NCI-H2029 treated with DMSO at 0.1 percent for 48 hours (cell line): ENCODE data around the gene FCGR1A.
"Not testable (repeated sequence)": the region's sequence is repeated elsewhere in the genome, so short reads cannot be mapped to it uniquely, and the experiment has no call there.

Experiments
- DNase-seq: peaks from one replicate; lab custom pipeline; 2025; lab: John Stamatoyannopoulos, UW

FCGR1A gene

GRCh38 chr1:149782600-149782999, at the start of gene FCGR1A:
TSS of gene FCGR1A (plus strand) at chr1:149782694. CDS start at chr1:149782744, 50 bp downstream.
- not testable (repeated sequence) for DNase-seq

DNA sequence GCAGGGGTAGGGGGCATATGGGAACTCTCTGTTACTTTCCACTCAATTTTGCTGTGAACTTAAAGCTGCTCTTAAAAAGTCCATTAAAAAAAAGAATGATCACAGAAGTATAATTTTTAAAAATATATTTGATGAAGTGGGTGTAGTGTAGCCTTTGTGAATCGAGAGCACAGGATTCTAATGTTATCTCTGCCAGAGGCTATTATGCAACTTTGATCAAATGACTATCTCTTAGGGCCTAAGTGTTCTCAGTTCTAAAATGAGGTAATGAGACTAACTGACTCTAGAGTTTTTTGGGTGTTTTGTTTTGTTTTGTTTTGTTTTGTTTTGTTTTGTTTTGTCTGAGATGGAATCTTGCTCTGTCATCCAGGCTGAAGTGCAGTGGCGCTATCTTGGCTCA, 49.7 kb upstream of the FCGR1A start:
- DNase-seq = not testable (repeated sequence)

DNA sequence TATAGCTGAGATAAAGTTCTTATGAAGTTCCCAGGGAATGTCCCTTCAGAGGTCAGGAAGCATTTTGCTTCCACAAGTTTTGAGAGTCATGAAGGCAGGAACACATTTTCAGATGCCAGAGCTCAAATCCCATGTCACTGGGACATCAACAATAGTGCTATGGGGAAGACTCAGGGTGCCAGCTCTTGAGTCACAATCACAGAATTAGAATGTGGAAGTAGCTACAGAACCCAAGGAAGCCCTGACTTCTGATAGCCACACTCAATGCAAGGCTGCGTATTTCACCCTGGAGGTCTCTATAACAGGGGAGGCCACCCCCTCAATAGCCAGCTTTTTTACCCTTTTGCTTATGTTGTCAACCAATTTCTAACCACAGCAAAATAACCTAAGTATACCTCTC, 47.8 kb upstream of the FCGR1A start:
- not testable (repeated sequence) for DNase-seq

DNA sequence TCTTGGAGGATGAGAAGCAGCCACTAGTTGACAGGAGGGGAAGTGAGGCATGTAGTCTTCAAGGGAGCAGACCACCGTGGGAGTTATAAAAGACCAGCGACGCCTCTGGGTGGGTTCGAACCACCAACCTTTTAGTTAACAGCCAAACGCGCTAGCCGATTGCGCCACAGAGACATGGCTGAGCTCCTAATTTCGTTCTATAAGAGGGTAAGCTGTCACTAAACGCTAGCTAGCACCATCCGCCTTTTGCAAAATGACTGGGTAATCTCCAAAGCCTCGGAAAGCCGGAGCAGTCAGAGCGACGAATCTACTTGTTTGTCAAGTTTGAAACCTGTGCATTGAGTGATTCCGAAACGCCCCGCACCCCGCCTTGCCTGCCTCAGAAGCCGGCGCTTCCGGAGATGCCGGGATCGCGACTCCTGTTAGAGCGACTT, 42.3 kb upstream of the FCGR1A start:
- DNase-seq = not testable (repeated sequence)

GRCh38 chr1:149740590-149741230, 41.8 kb upstream of the FCGR1A start:
- DNase-seq = not testable (repeated sequence)

- not testable (repeated sequence) for DNase-seq
Observed at GRCh38 chr1:149741914-149742313, 40.6 kb upstream of the FCGR1A start.

DNA sequence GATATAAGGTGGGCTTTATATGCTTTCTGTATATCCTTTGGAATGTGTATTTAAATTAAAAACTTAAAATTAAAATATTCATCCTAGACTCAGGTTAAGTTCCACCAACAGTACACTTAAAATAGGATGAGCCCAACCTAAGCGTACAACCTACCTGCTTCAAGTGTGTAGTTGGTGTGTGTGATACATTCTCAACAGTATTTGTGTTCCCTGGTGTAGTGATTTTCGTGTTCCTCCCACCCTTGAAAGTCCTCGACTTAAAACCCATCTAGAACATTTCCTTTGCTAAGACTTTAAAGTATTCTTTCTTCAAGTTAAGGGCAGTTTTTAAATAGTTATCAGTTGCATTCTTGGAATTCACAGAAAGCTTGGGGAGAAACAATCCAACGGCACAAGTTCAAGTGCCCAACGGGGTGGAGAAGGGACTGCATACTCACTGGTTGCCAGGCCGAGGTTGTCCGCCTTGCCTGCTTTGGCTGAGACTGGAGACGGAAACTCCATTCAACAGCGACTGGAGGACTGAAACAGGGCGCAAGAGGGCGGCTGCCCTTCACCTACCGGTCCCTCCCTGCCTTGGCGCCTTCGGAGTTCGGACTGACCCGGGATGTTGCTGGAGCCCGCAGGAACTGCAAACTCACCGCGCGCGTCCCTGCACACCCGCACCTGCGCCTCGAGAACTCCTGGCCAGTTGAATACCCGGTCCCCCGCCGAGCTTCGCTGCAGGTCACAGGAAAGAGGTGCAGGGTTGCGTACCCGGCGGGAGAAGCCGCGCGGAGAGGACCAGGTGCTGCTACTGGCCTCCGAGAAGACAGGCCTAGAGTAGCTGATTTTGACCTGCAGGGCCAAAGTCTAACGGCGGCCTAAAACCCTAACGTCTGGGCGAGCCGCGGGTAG, 35.8 kb upstream of the FCGR1A start:
- DNase-seq = not testable (repeated sequence)

DNA sequence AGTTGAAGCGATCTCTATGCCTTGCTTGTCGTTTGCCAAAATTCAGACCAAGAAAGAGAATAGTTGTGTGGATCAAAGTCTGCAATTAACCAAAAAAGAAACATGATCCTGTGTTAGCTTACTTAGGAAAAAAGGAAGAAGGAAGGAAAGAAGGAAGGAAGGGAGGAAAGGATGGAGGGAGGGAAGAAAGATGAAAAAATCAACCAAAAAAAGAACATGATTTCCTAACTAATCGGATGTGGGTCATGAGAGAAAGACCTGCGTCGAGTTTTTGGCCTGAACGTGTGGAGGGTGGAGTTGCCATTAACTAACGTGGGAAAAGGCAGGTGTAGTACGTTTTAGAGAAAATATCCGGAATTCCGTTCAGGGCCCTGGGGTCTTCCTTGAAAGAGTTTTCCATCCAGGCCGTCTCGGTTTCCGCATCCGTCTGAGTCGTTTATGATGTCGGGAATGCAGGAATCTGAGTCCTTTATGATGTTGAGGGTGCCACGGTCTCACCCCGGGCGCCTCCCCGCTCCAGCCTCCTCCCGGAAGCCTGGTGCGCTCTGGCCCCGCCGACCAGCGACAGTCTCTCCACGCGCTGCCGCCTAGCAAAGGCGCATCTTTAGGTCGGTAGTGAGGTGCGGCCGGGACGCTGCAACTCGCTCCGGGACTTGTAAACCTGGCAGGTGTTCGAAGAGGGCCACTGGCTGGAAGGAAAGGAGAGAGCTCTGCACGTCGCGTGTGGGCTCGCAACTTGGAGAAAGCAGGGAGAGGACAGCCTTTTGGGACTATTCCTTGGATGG, 34.9 kb upstream of the FCGR1A start:
- not testable (repeated sequence) for DNase-seq

DNA sequence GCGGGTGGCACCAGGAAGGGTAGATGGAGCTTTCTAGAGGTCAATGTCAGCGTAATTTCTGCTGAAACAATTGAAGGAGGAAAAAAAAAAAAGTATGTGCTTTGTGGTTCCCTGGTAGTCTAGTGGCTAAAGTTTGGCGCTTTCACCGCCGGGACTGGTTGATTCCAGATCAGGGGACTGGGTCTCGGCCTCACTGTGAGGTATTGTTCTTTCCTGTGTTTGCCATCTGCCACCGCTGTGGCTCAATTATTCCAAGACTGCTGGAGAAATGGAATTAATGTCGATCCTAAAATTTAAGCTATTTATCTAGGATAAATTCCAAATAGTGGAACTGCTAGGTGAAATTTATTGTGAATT, 34.4 kb upstream of the FCGR1A start:
- not testable (repeated sequence) for DNase-seq

DNA sequence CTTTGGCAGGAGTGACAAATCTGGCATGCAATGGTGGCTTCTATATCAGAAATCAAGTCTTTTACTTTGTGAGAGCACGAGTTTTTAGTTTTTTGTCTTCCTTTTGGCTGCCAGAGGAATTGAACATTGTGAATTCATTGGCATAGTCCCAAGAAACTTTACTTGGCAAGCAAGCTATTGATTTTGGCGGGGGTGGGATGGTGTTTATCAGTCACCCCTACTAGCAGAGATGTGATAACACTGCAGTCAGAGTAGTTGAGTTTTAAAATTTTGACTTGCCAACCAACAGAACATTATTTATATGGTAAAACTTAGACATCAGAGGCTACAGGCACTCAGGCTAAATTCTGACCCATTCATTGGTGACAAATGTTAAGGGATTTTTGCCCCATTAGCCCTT, 31.9 kb upstream of the FCGR1A start:
- not testable (repeated sequence) for DNase-seq

DNA sequence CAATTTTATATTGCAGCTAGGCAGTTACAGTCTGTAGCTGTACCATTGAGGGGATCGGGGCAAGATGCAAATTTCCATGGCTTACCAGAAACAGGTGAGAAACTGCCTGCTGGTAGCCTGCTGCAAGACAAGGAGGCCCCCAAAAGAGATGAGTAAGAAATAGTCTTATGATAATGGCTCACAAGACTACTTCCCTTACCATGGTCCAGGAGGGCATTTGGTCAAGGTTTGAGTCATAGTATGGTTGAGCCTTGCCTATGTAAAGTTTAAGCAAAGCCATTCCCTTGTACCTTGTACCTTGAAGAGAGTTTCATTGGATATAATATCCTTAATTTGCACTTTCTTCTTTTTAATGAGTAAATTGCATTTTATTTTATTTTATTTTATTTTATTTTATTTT, 30.3 kb upstream of the FCGR1A start:
- DNase-seq = not testable (repeated sequence)

DNA sequence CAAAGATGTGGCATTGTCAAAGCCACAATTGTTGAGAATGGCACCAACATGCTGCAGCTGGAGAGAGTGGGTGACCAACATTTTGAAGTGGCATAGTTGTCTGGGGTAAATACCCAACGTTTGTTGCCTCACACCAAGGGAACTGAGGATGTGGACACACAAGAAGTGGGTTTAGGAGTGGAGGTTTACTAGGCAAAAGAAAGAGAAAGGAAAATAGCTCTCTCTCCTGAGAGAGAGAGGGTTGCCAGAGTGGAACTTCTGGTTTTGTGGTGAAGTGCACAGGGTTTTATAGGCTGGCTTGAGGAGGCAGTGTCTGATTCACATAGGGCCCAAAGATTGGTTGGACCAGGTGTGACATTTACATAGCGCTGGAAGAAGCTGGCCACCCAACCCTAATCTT, 29.0 kb upstream of the FCGR1A start:
- DNase-seq = not testable (repeated sequence)

DNA sequence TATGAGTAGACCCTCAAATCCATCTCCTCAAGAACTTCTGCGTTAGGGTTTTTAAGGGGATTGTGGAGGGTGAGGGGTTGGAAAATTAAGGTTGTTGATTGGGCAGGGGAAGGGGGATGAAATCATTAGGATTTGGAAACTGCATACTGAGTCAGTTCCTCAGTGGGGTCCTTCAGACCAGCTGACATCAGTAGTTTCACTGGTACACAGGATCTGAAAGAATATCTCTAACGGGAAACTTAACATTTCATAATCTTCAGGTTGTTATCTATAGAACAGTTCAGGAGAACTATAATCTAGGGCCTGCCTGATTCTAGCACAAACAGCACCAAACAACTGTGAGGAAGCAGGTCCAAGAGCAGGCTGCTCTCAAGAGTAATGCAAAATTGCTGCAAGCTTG, 27.2 kb upstream of the FCGR1A start:
- not testable (repeated sequence) for DNase-seq

DNA sequence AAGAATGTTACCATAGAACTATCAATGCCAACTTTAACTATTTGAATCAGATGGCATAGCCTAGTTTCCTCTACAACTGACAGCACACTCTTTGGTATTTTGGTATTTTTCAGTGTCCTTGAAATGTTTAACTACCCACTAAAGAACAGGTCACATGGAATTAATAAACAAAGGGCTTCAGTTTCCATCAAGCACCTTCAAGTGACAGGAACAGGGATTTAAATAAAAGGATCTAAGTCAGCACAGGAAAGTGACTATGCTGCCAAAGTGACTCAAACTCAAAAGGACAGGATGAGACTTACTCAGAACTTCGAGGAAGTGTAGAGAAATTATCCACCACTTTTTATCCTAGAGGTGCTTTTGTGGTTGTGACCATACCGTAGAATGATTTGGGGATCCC, 20.2 kb upstream of the FCGR1A start:
- DNase-seq = not testable (repeated sequence)

- DNase-seq = not testable (repeated sequence)
Observed at GRCh38 chr1:149764087-149764800, 18.2 kb upstream of the FCGR1A start.

GRCh38 chr1:149766241-149766640, 16.3 kb upstream of the FCGR1A start:
- not testable (repeated sequence) for DNase-seq

DNA sequence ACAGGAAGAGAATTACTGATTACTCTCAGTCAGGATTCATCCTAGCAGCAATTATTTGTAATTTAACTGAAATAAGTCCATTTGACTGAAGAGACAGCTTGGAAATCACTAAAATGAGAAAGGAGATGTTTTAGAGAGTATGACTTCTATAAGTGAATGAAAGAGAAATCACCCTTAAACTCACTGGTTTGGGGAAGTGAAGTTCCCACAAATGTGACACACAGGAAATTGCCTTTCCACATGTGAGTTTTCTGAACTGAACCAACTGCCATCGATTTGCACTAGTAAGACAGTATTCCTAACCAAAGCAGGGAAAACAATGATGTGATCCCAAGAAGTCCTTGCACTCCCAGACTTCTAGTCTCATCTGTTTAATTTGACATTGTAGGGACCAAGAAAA, 13.3 kb upstream of the FCGR1A start:
- not testable (repeated sequence) for DNase-seq

DNA sequence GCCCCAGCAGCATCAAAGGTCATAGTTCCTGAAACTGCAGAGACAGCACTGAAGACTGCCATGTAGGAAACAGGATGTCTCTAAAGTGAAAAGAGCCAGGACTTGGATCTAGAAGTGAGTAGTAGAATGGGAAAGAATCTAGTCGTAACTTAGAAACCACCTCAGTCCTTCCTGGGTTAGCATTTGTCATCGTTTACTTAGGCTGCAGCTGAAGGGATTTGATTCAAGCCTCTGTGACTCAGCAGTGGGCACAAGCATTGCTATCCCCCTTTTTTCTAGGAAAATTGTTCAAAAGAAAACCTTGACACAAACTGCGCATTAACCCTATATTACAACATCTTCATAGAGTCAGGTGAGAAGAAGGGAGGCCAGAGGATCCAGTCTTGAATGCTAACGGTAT, 11.8 kb upstream of the FCGR1A start:
- DNase-seq = not testable (repeated sequence)

DNA sequence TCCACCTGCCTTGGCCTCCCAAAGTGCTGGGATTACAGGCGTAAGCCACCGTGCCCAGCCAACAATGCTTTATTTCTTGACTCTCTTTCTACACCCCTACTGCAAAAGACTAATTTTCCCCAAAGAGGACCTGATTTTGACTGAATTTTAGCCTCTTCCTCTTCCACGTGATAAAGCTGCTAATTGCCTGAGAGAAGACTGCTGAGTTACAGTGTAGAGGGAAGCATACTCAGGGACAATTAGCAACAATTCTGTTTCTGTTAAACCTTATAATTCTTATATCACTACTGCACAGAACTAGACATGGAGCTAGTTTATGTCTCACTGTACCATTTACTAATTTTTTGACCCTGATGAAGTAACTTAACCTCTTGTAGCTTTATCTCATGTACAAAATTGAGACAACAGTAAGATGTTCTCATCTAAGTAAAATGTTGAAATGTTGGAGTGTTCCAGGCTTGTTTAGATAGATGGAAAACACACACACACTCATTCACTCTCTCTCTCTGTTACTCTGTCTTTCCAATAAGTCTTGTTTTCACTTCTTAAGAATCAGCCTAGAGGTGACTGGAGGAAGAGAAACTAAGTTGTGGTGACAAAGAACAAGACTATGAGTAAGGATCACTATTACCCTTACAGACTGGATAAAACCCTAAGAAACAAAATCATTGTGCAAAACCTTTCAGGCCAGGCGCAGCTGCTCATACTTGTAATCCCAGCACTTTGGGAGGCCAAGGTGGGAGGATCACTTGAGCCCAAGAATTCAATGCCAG, 10.7 kb upstream of the FCGR1A start:
- not testable (repeated sequence) for DNase-seq

DNA sequence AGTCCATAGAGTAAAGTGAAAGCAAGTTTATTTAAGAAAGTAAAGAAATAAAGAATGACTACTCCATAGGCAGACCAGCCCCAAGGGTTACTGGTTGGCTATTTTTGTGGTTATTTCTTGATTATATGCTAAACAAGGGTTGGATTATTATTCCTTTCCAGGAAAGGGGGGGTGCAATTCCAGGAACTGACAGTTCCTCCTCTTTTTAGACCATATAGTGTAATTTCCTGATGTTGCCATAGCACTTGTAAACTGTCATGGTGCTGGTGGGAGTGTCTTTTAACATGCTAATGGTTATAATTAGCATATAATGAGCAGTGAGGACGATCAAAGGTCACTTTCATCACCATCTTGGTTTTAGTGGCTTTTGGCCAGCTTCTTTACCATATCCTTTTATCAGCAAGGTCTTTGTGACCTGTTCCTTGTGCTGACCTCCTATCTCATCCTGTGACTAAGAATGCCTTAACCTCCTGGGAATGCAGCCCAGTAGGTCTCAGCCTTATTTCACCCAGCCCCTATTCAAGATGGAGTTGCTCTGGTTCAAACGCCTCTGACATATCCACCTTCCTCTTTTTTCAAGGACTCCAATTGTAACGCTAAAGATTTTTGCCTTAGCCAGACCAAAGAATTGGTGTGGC, 6.9 kb upstream of the FCGR1A start:
- not testable (repeated sequence) for DNase-seq
